Adipocyte (in vitro differentiated cells): ENCODE data around the gene KCNH2.

ENCODE experiments used
- DNase-seq: peaks from one replicate; pipeline ENCODE4 v3.0.0-alpha.2; 2015; ENCODE audit warnings: low read depth
- H3K27me3 ChIP-seq: replicated peaks from 2 replicates; pipeline ENCODE4 v1.7.0; 2013; ENCODE audit warnings: mild to moderate bottlenecking, low read length, moderate library complexity; ENCODE audit not compliant: control insufficient read depth, insufficient read depth
- H3K36me3 ChIP-seq: 2 replicates; pipeline ENCODE4 v1.7.0; 2013; ENCODE audit warnings: low read length, mild to moderate bottlenecking, moderate library complexity; ENCODE audit not compliant: control insufficient read depth, insufficient read depth, severe bottlenecking
- H3K4me1 ChIP-seq: 2 replicates; pipeline ENCODE4 v1.7.0; 2013; ENCODE audit warnings: mild to moderate bottlenecking, low read length, moderate library complexity; ENCODE audit not compliant: control insufficient read depth, insufficient read depth
- H3K4me3 ChIP-seq: 2 replicates; pipeline ENCODE4 v1.7.0; 2013; ENCODE audit warnings: mild to moderate bottlenecking, low read length, moderate library complexity
- H3K9ac ChIP-seq: 2 replicates; pipeline ENCODE4 v1.7.0; 2013; ENCODE audit warnings: mild to moderate bottlenecking, low read length, moderate library complexity
- H3K9me3 ChIP-seq: 2 replicates; pipeline ENCODE4 v1.7.0; 2013; ENCODE audit warnings: mild to moderate bottlenecking, low read length, moderate library complexity; ENCODE audit not compliant: control insufficient read depth

The KCNH2 gene

GRCh38 chr7:150955519-150956394, 22.4 kb downstream of the KCNH2 start:
- H3K9me3 ChIP-seq: no peaks in the 10 kb centered on the region
- no peak for DNase-seq
- peaks cover 49% of the 10 kb centered on the region for H3K27me3 ChIP-seq
- H3K36me3 ChIP-seq: no peaks in the 10 kb centered on the region
- no peaks in the 10 kb centered on the region for H3K4me1 ChIP-seq
- no peak overlapping the region for H3K4me3 ChIP-seq
- no peak overlapping the region for H3K9ac ChIP-seq

GRCh38 chr7:150954986-150955518, 23.1 kb downstream of the KCNH2 start:
- no peaks in the 10 kb centered on the region for H3K4me1 ChIP-seq
- H3K9ac ChIP-seq: no peak overlapping the region
- DNase-seq: no peak
- no peak overlapping the region for H3K4me3 ChIP-seq
- no peaks in the 10 kb centered on the region for H3K36me3 ChIP-seq
- peaks cover 44% of the 10 kb centered on the region for H3K27me3 ChIP-seq
- H3K9me3 ChIP-seq: no peaks in the 10 kb centered on the region

- no peak for DNase-seq
- H3K9me3 ChIP-seq: no peaks in the 10 kb centered on the region
- H3K36me3 ChIP-seq: no peaks in the 10 kb centered on the region
- H3K4me1 ChIP-seq: no peaks in the 10 kb centered on the region
- peaks cover 38% of the 10 kb centered on the region for H3K27me3 ChIP-seq
- no peak overlapping the region for H3K9ac ChIP-seq
- H3K4me3 ChIP-seq: no peak overlapping the region
Observed at GRCh38 chr7:150954201-150954985, 23.7 kb downstream of the KCNH2 start.

GRCh38 chr7:150953061-150953997, 24.8 kb downstream of the KCNH2 start:
- DNase-seq: no peak
- Histone ChIP-seq H3K9ac (no peak overlapping the region), H3K4me3 (no peak overlapping the region), H3K9me3 (no peaks in the 10 kb centered on the region), H3K36me3 (no peaks in the 10 kb centered on the region), H3K27me3 (peaks cover 36% of the 10 kb centered on the region), H3K4me1 (no peaks in the 10 kb centered on the region)

GRCh38 chr7:150952331-150953050, 25.6 kb downstream of the KCNH2 start:
- Histone ChIP-seq H3K9ac (no peak overlapping the region), H3K27me3 (peaks cover 39% of the 10 kb centered on the region), H3K4me3 (no peak overlapping the region), H3K4me1 (no peaks in the 10 kb centered on the region), H3K9me3 (no peaks in the 10 kb centered on the region), H3K36me3 (no peaks in the 10 kb centered on the region)
- no peak for DNase-seq

- H3K9ac ChIP-seq: no peak overlapping the region
- no peaks in the 10 kb centered on the region for H3K36me3 ChIP-seq
- H3K4me3 ChIP-seq: no peak overlapping the region
- DNase-seq: no peak
- H3K9me3 ChIP-seq: no peaks in the 10 kb centered on the region
- H3K4me1 ChIP-seq: no peaks in the 10 kb centered on the region
- peaks cover 37% of the 10 kb centered on the region for H3K27me3 ChIP-seq
Observed at GRCh38 chr7:150951521-150951920, 26.6 kb downstream of the KCNH2 start.

GRCh38 chr7:150951181-150951520, 27.0 kb downstream of the KCNH2 start:
- Histone ChIP-seq H3K27me3 (peaks cover 41% of the 10 kb centered on the region), H3K36me3 (no peaks in the 10 kb centered on the region), H3K9ac (no peak overlapping the region), H3K4me3 (no peak overlapping the region), H3K4me1 (no peaks in the 10 kb centered on the region), H3K9me3 (no peaks in the 10 kb centered on the region)
- no peak for DNase-seq

GRCh38 chr7:150950496-150951180, 27.5 kb downstream of the KCNH2 start:
- no peaks in the 10 kb centered on the region for H3K4me1 ChIP-seq
- H3K36me3 ChIP-seq: no peaks in the 10 kb centered on the region
- H3K27me3 ChIP-seq: peaks cover 41% of the 10 kb centered on the region
- no peak overlapping the region for H3K4me3 ChIP-seq
- no peaks in the 10 kb centered on the region for H3K9me3 ChIP-seq
- no peak overlapping the region for H3K9ac ChIP-seq
- no peak for DNase-seq

- Histone ChIP-seq H3K4me1 (no peaks in the 10 kb centered on the region), H3K9ac (no peak overlapping the region), H3K4me3 (no peak overlapping the region), H3K9me3 (no peaks in the 10 kb centered on the region), H3K27me3 (peaks cover 41% of the 10 kb centered on the region), H3K36me3 (no peaks in the 10 kb centered on the region)
- no peak for DNase-seq
Observed at GRCh38 chr7:150949971-150950491, 28.1 kb downstream of the KCNH2 start.

- no peaks in the 10 kb centered on the region for H3K9me3 ChIP-seq
- H3K4me3 ChIP-seq: no peak overlapping the region
- H3K4me1 ChIP-seq: no peaks in the 10 kb centered on the region
- no peak overlapping the region for H3K9ac ChIP-seq
- H3K36me3 ChIP-seq: no peaks in the 10 kb centered on the region
- peaks cover 37% of the 10 kb centered on the region for H3K27me3 ChIP-seq
- no peak for DNase-seq
Observed at GRCh38 chr7:150949564-150949963, 28.6 kb downstream of the KCNH2 start.
